Adrenal gland (tissue), 5 donors: ENCODE measurements around the gene ANP32A.

ENCODE experiments used
- POLR2A ChIP-seq, 2 donors: fragments of 450-650 bp; IDR thresholded peaks; one replicate each; pipeline ENCODE4 v1.6.1; 2017; ENCODE audit warnings: antibody characterized with exemption in 2 of 2, mild to moderate bottlenecking in 2 of 2, moderate library complexity in 1 of 2
- TF ChIP-seq, protein P1 (sequence below), 6 experiments: fragments of 450-650 bp in 4 of 6; fragments of 200-600 bp in 2 of 6; sonication (generic) in 1 of 6; IDR thresholded peaks; 1 replicate in 5 of 6; 2 replicates in 1 of 6; pipeline versions ENCODE4 v1.5.1 to v1.8.0; 2016 to 2021; ENCODE audit warnings: antibody characterized with exemption in 6 of 6, mild to moderate bottlenecking in 2 of 6, moderate library complexity in 1 of 6
- donor health status: DM: no; HTN: no; CAD: no.

DNA sequence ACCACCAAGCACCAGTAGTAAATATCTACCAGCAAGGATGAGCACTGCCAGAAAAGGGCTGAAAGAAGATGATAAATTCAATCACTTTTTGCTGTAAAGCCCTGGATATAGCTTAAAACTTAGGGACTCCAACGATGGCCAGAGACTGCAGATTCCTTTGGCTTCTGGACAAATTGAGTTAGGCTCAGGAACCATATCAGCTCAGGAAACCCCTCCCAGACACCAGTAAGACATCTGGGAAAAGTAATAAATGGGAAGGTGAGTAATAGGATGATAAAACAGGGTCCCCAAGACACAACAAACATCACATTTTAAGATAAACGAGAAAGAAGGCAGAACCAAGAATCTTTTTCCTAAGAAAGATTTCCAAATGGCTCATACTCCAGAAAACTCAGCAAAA, 65.0 kb downstream of the ANP32A start:
- TF ChIP-seq, protein P1, sequence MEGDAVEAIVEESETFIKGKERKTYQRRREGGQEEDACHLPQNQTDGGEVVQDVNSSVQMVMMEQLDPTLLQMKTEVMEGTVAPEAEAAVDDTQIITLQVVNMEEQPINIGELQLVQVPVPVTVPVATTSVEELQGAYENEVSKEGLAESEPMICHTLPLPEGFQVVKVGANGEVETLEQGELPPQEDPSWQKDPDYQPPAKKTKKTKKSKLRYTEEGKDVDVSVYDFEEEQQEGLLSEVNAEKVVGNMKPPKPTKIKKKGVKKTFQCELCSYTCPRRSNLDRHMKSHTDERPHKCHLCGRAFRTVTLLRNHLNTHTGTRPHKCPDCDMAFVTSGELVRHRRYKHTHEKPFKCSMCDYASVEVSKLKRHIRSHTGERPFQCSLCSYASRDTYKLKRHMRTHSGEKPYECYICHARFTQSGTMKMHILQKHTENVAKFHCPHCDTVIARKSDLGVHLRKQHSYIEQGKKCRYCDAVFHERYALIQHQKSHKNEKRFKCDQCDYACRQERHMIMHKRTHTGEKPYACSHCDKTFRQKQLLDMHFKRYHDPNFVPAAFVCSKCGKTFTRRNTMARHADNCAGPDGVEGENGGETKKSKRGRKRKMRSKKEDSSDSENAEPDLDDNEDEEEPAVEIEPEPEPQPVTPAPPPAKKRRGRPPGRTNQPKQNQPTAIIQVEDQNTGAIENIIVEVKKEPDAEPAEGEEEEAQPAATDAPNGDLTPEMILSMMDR (IDR thresholded peaks at IDR 0.05): no peak
- TF ChIP-seq POLR2A (IDR thresholded peaks at IDR 0.05): no peak
